A673 (cell line): ENCODE results near the gene CREB5.

Experiments
- CTCF ChIP-seq: fragments of 300-800, 200-600 bp; sonication (generic); conservative IDR thresholded peaks from 2 replicates; pipeline ENCODE4 v1.5.1; 2017; ENCODE audit warnings: low read depth, mild to moderate bottlenecking, antibody characterized with exemption, low read length, moderate library complexity, mixed read lengths
- EZH2 ChIP-seq: fragments of 200-600 bp; sonication (generic); IDR thresholded peaks from 2 replicates; pipeline ENCODE4 v1.6.1; 2017; ENCODE audit warnings: borderline replicate concordance, low read depth, mild to moderate bottlenecking, mixed read lengths, antibody characterized with exemption, low read length; ENCODE audit not compliant: poor library complexity, severe bottlenecking

GRCh38 chr7:28442540-28443420 lies 30.5 kb downstream of the CREB5 start:
- TF ChIP-seq EZH2 = no peak
- TF ChIP-seq CTCF = no peak
